GM13976 (cell line): ENCODE data around the gene CPA3.

Experiments
- DNase-seq: peaks from one replicate; pipeline ENCODE4 v3.0.0; 2012; ENCODE audit warnings: low spot score
- in situ Hi-C: fragments of 300-500 bp; cut with MboI; formaldehyde crosslinking; loops from one replicate; pipeline ENCODE4 v1.12.0; 2022; ENCODE audit warnings: low sequenced_read_pairs, mixed read lengths, inconsistent platforms; ENCODE audit not compliant: unreplicated experiment
- TF ChIP-seq, protein P1 (sequence below): IDR thresholded peaks from 2 replicates; pipeline ENCODE4 v1.5.1; 2012; ENCODE audit warnings: borderline replicate concordance, mild to moderate bottlenecking; ENCODE audit not compliant: insufficient read depth; ENCODE audit errors: extremely low read depth, missing control alignments, control extremely low read depth

Gene CPA3

GRCh38 chr3:148916132-148916531 is 51.0 kb downstream of the CPA3 start:
- DNase-seq: no peak
- TF ChIP-seq, protein P1, sequence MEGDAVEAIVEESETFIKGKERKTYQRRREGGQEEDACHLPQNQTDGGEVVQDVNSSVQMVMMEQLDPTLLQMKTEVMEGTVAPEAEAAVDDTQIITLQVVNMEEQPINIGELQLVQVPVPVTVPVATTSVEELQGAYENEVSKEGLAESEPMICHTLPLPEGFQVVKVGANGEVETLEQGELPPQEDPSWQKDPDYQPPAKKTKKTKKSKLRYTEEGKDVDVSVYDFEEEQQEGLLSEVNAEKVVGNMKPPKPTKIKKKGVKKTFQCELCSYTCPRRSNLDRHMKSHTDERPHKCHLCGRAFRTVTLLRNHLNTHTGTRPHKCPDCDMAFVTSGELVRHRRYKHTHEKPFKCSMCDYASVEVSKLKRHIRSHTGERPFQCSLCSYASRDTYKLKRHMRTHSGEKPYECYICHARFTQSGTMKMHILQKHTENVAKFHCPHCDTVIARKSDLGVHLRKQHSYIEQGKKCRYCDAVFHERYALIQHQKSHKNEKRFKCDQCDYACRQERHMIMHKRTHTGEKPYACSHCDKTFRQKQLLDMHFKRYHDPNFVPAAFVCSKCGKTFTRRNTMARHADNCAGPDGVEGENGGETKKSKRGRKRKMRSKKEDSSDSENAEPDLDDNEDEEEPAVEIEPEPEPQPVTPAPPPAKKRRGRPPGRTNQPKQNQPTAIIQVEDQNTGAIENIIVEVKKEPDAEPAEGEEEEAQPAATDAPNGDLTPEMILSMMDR: no peak
- in situ Hi-C loops: no loop called here

- in situ Hi-C loops: no loop called here
- TF ChIP-seq, protein P1: no peak
- DNase-seq: no peak
These were observed 57.4 kb downstream of the CPA3 start for GRCh38 chr3:148922467-148922866.

GRCh38 chr3:148923592-148923991 is 58.5 kb downstream of the CPA3 start:
- DNase-seq: no peak
- TF ChIP-seq, protein P1: no peak
- in situ Hi-C loops: no loop called here

GRCh38 chr3:148924562-148924961 is 59.5 kb downstream of the CPA3 start:
- in situ Hi-C loops: no loop called here
- TF ChIP-seq, protein P1: no peak
- DNase-seq: no peak

DNA sequence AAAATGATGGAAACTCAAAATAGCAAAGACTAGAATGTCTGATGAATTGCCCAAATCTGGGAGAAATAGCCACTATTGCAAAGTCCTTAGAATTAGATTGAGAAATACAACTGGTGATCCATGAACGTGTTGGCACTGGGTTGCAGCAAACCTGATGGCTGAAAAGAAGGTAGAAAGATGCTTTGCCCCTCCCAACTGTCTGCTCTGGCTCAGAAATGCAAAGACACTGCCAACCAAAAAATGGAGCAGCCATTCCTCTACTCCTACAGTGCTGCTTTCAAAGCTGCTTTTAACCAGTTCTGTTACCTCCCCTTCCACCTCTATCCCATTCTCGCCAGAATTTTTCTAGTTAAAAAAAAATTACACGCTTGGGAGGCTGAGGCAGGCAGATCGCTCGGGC is 60.7 kb downstream of the CPA3 start:
- TF ChIP-seq, protein P1: no peak
- no peak for DNase-seq
- in situ Hi-C loops: no loop called here

GRCh38 chr3:148930752-148931151 is 65.7 kb downstream of the CPA3 start:
- in situ Hi-C loops: no loop called here
- no peak for DNase-seq
- TF ChIP-seq, protein P1: no peak

GRCh38 chr3:148931574-148931973 is 66.5 kb downstream of the CPA3 start:
- TF ChIP-seq, protein P1: no peak
- no peak for DNase-seq

More at GRCh38 chr3:148931574-148931973, 66.5 kb downstream of the CPA3 start:
- in situ Hi-C loops: no loop called here
